ENCODE measurements around the gene ROR1. TPM values are rescaled to one million over a fixed set of nuclear protein-coding genes. Genes with fewer than 3 reads are reported as not detected.

Gene ROR1
- total and polyA plus RNA-seq, 2 of the 13 experiments (the other 11 are each of a cell fraction or from before 2014, with no cell fraction given) = 0.58 to 2.3 TPM

DNA sequence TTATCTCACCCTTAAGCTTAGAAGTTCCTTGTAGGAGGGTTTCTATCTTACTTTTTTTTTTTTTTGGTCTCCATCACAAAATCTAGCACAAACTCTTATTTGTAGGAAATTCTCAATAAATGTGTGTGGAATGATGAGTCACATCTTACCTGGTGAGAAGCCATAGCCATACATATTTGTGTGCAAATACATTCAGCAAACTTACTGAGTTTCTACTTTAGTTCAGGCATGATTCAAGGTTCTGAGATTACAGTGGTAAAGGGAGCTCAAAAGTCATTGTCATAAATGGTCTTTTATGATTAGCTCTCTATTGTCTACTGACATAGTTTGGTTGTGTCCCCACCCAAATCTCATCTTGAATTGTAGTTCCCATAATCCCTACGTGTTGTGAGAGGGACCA lies 236.5 kb downstream of the ROR1 start (continued):
- TF ChIP-seq, protein P1, sequence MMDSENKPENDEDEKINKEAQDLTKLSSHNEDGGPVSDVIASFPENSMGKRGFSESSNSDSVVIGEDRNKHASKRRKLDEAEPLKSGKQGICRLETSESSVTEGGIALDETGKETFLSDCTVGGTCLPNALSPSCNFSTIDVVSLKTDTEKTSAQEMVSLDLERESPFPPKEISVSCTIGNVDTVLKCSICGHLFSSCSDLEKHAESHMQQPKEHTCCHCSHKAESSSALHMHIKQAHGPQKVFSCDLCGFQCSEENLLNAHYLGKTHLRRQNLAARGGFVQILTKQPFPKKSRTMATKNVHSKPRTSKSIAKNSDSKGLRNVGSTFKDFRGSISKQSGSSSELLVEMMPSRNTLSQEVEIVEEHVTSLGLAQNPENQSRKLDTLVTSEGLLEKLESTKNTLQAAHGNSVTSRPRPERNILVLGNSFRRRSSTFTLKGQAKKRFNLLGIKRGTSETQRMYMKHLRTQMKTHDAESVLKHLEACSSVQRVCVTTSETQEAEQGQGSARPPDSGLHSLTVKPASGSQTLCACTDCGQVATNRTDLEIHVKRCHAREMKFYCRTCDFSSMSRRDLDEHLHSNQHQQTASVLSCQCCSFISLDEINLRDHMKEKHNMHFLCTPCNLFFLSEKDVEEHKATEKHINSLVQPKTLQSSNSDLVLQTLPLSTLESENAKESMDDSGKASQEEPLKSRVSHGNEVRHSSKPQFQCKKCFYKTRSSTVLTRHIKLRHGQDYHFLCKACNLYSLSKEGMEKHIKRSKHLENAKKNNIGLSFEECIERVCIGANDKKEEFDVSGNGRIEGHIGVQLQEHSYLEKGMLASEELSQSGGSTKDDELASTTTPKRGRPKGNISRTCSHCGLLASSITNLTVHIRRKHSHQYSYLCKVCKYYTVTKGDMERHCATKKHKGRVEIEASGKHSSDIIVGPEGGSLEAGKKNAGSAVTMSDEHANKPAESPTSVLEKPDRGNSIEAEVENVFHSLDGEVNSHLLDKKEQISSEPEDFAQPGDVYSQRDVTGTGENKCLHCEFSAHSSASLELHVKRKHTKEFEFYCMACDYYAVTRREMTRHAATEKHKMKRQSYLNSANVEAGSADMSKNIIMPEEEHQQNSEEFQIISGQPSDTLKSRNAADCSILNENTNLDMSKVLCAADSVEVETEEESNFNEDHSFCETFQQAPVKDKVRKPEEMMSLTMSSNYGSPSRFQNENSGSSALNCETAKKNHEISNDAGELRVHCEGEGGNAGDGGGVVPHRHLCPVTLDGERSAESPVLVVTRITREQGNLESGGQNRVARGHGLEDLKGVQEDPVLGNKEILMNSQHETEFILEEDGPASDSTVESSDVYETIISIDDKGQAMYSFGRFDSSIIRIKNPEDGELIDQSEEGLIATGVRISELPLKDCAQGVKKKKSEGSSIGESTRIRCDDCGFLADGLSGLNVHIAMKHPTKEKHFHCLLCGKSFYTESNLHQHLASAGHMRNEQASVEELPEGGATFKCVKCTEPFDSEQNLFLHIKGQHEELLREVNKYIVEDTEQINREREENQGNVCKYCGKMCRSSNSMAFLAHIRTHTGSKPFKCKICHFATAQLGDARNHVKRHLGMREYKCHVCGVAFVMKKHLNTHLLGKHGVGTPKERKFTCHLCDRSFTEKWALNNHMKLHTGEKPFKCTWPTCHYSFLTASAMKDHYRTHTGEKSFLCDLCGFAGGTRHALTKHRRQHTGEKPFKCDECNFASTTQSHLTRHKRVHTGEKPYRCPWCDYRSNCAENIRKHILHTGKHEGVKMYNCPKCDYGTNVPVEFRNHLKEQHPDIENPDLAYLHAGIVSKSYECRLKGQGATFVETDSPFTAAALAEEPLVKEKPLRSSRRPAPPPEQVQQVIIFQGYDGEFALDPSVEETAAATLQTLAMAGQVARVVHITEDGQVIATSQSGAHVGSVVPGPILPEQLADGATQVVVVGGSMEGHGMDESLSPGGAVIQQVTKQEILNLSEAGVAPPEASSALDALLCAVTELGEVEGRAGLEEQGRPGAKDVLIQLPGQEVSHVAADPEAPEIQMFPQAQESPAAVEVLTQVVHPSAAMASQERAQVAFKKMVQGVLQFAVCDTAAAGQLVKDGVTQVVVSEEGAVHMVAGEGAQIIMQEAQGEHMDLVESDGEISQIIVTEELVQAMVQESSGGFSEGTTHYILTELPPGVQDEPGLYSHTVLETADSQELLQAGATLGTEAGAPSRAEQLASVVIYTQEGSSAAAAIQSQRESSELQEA (CRISPR knock-in tag; IDR thresholded peaks at IDR 0.05; ENCODE audit: not compliant biosample characterization) = no peak
- no peak for TF ChIP-seq JDP2 (CRISPR knock-in tag; IDR thresholded peaks at IDR 0.05; ENCODE audit: borderline replicate concordance)
- no peak for TF ChIP-seq ZBTB21 (CRISPR knock-in tag; IDR thresholded peaks at IDR 0.05)
- no peak for TF ChIP-seq ZNF263 (CRISPR knock-in tag; IDR thresholded peaks at IDR 0.05)
- TF ChIP-seq, protein P2, sequence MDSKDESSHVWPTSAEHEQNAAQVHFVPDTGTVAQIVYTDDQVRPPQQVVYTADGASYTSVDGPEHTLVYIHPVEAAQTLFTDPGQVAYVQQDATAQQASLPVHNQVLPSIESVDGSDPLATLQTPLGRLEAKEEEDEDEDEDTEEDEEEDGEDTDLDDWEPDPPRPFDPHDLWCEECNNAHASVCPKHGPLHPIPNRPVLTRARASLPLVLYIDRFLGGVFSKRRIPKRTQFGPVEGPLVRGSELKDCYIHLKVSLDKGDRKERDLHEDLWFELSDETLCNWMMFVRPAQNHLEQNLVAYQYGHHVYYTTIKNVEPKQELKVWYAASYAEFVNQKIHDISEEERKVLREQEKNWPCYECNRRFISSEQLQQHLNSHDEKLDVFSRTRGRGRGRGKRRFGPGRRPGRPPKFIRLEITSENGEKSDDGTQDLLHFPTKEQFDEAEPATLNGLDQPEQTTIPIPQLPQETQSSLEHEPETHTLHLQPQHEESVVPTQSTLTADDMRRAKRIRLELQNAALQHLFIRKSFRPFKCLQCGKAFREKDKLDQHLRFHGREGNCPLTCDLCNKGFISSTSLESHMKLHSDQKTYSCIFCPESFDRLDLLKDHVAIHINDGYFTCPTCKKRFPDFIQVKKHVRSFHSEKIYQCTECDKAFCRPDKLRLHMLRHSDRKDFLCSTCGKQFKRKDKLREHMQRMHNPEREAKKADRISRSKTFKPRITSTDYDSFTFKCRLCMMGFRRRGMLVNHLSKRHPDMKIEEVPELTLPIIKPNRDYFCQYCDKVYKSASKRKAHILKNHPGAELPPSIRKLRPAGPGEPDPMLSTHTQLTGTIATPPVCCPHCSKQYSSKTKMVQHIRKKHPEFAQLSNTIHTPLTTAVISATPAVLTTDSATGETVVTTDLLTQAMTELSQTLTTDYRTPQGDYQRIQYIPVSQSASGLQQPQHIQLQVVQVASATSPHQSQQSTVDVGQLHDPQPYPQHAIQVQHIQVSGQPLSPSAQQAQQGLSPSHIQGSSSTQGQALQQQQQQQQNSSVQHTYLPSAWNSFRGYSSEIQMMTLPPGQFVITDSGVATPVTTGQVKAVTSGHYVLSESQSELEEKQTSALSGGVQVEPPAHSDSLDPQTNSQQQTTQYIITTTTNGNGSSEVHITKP (CRISPR knock-in tag; IDR thresholded peaks at IDR 0.05; ENCODE audit: low read depth) = no peak
- TF ChIP-seq ZMYM2 (CRISPR knock-in tag; IDR thresholded peaks at IDR 0.05) = no peak
- TF ChIP-seq ZNF788 (CRISPR knock-in tag; IDR thresholded peaks at IDR 0.05; ENCODE audit: borderline replicate concordance) = no peak
- no peak for TF ChIP-seq TAF1 (CRISPR knock-in tag; IDR thresholded peaks at IDR 0.05)

Measured in HepG2 (cell line).